ENCODE results near the gene PDIA6.

DNA sequence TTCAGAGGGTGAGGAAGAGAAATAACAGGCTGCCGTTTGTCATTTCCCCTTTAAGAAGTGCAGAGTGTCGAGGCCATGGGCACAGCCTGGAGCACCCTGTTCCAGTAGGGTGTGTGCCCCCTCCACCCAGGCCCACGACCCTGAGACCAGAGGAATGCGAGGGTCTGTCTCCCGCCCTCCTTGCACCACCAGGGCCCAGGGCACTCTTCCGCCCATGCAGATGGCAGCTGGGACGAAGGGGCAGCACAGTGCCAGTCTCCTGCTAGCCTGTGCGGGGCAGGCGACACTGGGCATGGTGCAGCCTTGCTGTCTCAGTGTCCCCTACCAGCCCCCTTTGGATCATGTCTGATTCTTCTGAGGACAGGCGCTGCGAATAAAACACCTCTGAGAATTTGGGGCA lies 15.8 kb upstream of the PDIA6 start:
- TF ChIP-seq EZH2 (IDR thresholded peaks at IDR 0.05; ENCODE audit: borderline replicate concordance, low read depth, low read length, severe bottlenecking), result no peak
- TF ChIP-seq POLR2AphosphoS5 (IDR thresholded peaks at IDR 0.05; ENCODE audit: insufficient read depth, low read depth, low read length), result no peak
- TF ChIP-seq, protein P1, sequence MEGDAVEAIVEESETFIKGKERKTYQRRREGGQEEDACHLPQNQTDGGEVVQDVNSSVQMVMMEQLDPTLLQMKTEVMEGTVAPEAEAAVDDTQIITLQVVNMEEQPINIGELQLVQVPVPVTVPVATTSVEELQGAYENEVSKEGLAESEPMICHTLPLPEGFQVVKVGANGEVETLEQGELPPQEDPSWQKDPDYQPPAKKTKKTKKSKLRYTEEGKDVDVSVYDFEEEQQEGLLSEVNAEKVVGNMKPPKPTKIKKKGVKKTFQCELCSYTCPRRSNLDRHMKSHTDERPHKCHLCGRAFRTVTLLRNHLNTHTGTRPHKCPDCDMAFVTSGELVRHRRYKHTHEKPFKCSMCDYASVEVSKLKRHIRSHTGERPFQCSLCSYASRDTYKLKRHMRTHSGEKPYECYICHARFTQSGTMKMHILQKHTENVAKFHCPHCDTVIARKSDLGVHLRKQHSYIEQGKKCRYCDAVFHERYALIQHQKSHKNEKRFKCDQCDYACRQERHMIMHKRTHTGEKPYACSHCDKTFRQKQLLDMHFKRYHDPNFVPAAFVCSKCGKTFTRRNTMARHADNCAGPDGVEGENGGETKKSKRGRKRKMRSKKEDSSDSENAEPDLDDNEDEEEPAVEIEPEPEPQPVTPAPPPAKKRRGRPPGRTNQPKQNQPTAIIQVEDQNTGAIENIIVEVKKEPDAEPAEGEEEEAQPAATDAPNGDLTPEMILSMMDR (IDR thresholded peaks at IDR 0.05; ENCODE audit: extremely low read depth in 1 of 2, insufficient read depth in 1 of 2, low read depth in 1 of 2, low read length in 2 of 2), result no peak
- TF ChIP-seq FOS (IDR thresholded peaks at IDR 0.05; ENCODE audit: borderline replicate concordance, insufficient read depth, low read length), result no peak
- TF ChIP-seq, protein P2, sequence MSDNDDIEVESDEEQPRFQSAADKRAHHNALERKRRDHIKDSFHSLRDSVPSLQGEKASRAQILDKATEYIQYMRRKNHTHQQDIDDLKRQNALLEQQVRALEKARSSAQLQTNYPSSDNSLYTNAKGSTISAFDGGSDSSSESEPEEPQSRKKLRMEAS (IDR thresholded peaks at IDR 0.05; ENCODE audit: insufficient read depth, insufficient read length), result no peak
- no peak for TF ChIP-seq POLR2A (IDR thresholded peaks at IDR 0.05; ENCODE audit: low read depth, low read length)
- TF ChIP-seq MYC (IDR thresholded peaks at IDR 0.05; ENCODE audit: low read depth, low read length), result no peak

Data from endothelial cell of umbilical vein (primary cell).